K562 (cell line): ENCODE data around the gene SNX1. TPM values are rescaled to one million over a fixed set of nuclear protein-coding genes. Genes with fewer than 3 reads are reported as not detected.

ENCODE experiments used
- ATAC-seq: fragments of 200-7000 bp; cut with Tn5 transposase; 3 replicates; pipeline ENCODE4 v1.9.1; 2020; ENCODE audit warnings: moderate library complexity
- BruUV-seq: library from RNA; stranded (reverse); fragments of 400-500 nt; replicated peaks from 2 replicates; lab custom pipeline; 2021; lab: Mats Ljungman, UMichigan
- CTCF ChIA-PET: fragments of 300-600 bp; formaldehyde crosslinking; extraction: SDS; loops from one replicate; lab custom pipeline; 2021; ENCODE audit warnings: low intra/inter-chr PET ratio; lab: Yijun Ruan, JAX
- POLR2A ChIA-PET: fragments of 300-600, 350-650 bp; sonication (Branson Sonifier 250); formaldehyde crosslinking; extraction: SDS; loops from one replicate; lab custom pipeline; 2021; ENCODE audit warnings: antibody characterized with exemption, inconsistent platforms; lab: Yijun Ruan, JAX
- DNase-seq, 4 experiments: peaks; one replicate each; pipeline versions ENCODE4 v3.0.0 to v3.0.0-alpha.2; 2011 to 2018; ENCODE audit warnings: low spot score in 3 of 4, mixed read lengths in 3 of 4; ENCODE audit errors: extremely low read depth in 1 of 4
- FAIRE-seq: peaks from 2 replicates; lab custom pipeline; 2011; peaks lifted over from hg19 to GRCh38; lab: Jason Lieb, UNC
- H2AFZ ChIP-seq: 2 replicates; pipeline ENCODE4 v1.6.0; 2011; ENCODE audit warnings: low read depth, low read length, control low read depth, inconsistent platforms
- H3K27ac ChIP-seq: fragments of 200-600 bp; 3 replicates; pipeline ENCODE4 v1.8.0; 2011; ENCODE audit warnings: low read depth, mild to moderate bottlenecking, control low read depth, inconsistent platforms, low read length, moderate library complexity, mixed read lengths; ENCODE audit errors: extremely low read depth
- H3K27me3 ChIP-seq, 2 experiments: fragments of 300-600 bp in 1 of 2; 2 replicates in 1 of 2; 3 replicates in 1 of 2; pipeline versions ENCODE4 v1.6.0 to v1.8.0; 2011; ENCODE audit warnings: inconsistent platforms in 2 of 2, low read length in 2 of 2, mild to moderate bottlenecking in 1 of 2, mixed read lengths in 1 of 2, moderate library complexity in 1 of 2; ENCODE audit not compliant: control insufficient read depth in 2 of 2, insufficient read depth in 2 of 2
- H3K36me3 ChIP-seq: fragments of 300-600 bp; 3 replicates; pipeline ENCODE4 v1.8.0; 2011; ENCODE audit warnings: mild to moderate bottlenecking, low read length, inconsistent platforms; ENCODE audit not compliant: control insufficient read depth, insufficient read depth
- H3K4me1 ChIP-seq, 2 experiments: fragments of 200-600 bp in 1 of 2; replicated peaks in 1 of 2; 2 replicates in 1 of 2; 3 replicates in 1 of 2; pipeline versions ENCODE4 v1.5.1 to v1.8.0; 2011; ENCODE audit warnings: inconsistent platforms in 2 of 2, low read length in 2 of 2, mild to moderate bottlenecking in 1 of 2, mixed read lengths in 1 of 2, moderate library complexity in 1 of 2; ENCODE audit not compliant: control insufficient read depth in 2 of 2, insufficient read depth in 2 of 2
- H3K4me2 ChIP-seq: 2 replicates; pipeline ENCODE4 v1.6.1; 2011; ENCODE audit warnings: low read length, control low read depth, inconsistent platforms, mixed read lengths; ENCODE audit not compliant: insufficient read depth
- H3K4me3 ChIP-seq: fragments of 200-600 bp; sonication (generic), shearing (Covaris generic); 2 replicates; pipeline ENCODE4 v1.5.1; 2016; ENCODE audit warnings: control low read depth, inconsistent platforms
- H3K79me2 ChIP-seq: fragments of 200-600 bp; 3 replicates; pipeline ENCODE4 v1.8.0; 2011; ENCODE audit warnings: low read length, inconsistent platforms; ENCODE audit not compliant: control insufficient read depth, insufficient read depth
- H3K9ac ChIP-seq, 2 experiments: 2 replicates each; pipeline versions ENCODE4 v1.6.0 to v1.6.1; 2011; ENCODE audit warnings: low read depth in 2 of 2, low read length in 2 of 2, control low read depth in 1 of 2, inconsistent platforms in 1 of 2, mild to moderate bottlenecking in 1 of 2, mixed read lengths in 1 of 2; ENCODE audit not compliant: insufficient read depth in 1 of 2
- H3K9me1 ChIP-seq: one replicate; pipeline ENCODE4 v1.6.0; 2011; ENCODE audit warnings: inconsistent platforms, mild to moderate bottlenecking, low read length, moderate library complexity; ENCODE audit not compliant: control insufficient read depth, insufficient read depth
- H3K9me3 ChIP-seq: replicated peaks from 2 replicates; pipeline ENCODE4 v1.5.1; 2011; ENCODE audit warnings: low read depth, low read length, inconsistent platforms; ENCODE audit not compliant: control insufficient read depth, insufficient read depth
- H4K20me1 ChIP-seq: replicated peaks from 2 replicates; pipeline ENCODE4 v1.6.1; 2011; ENCODE audit warnings: low read length, inconsistent platforms, mixed read lengths; ENCODE audit not compliant: control insufficient read depth, insufficient read depth
- HNRNPH1 ChIP-seq: fragments of 200-400 bp; formaldehyde crosslinking; optimal IDR thresholded peaks from 2 replicates; pipeline ENCODE3; 2017; ENCODE audit warnings: low read depth, mild to moderate bottlenecking, low read length, moderate library complexity
- HNRNPLL ChIP-seq: fragments of 200-400 bp; formaldehyde crosslinking; IDR thresholded peaks from 2 replicates; pipeline ENCODE4 v1.6.1; 2017; ENCODE audit warnings: low read length, low read depth, mild to moderate bottlenecking; ENCODE audit not compliant: poor library complexity, severe bottlenecking
- KAT2B ChIP-seq: IDR thresholded peaks from one replicate; pipeline ENCODE4 v1.6.1; 2012; ENCODE audit warnings: low read depth, mild to moderate bottlenecking, control low read depth, inconsistent platforms, low read length, moderate library complexity
- MBD2 ChIP-seq: sonication (generic); IDR thresholded peaks from 2 replicates; pipeline ENCODE4 v1.6.1; 2016; ENCODE audit warnings: low read depth, borderline replicate concordance
- MEIS2 ChIP-seq: fragments of 450-650 bp; IDR thresholded peaks from 2 replicates; pipeline ENCODE4 v1.6.1; 2014; ENCODE audit warnings: mild to moderate bottlenecking; ENCODE audit not compliant: partially characterized antibody
- PBX2 ChIP-seq, 2 experiments: IDR thresholded peaks in 1 of 2; conservative IDR thresholded peaks in 1 of 2; 2 replicates each; pipeline ENCODE4 v1.6.1; 2016; ENCODE audit warnings: low read depth in 2 of 2, mild to moderate bottlenecking in 1 of 2, missing compliant biosample characterization in 1 of 2, missing genetic modification characterization in 1 of 2, moderate library complexity in 1 of 2
- POLR2A ChIP-seq: fragments of 450-650 bp; conservative IDR thresholded peaks from 2 replicates; pipeline ENCODE4 v1.6.1; 2016
- USF1 ChIP-seq: sonication (generic); formaldehyde crosslinking; IDR thresholded peaks from 2 replicates; pipeline ENCODE4 v1.9.0; 2022; ENCODE audit warnings: mild to moderate bottlenecking, missing genetic modification reagents
- ZNF316 ChIP-seq: fragments of 450-650 bp; IDR thresholded peaks from 2 replicates; pipeline ENCODE4 v1.6.1; 2016
- ZNF699 ChIP-seq: fragments of 250-450 bp; sonication (Bioruptor Pico); IDR thresholded peaks from 2 replicates; pipeline ENCODE4 v1.8.0; 2021; ENCODE audit warnings: mild to moderate bottlenecking, moderate library complexity; ENCODE audit not compliant: insufficient replicate concordance
- WGBS: fragments of 100-300 bp; shearing (Covaris generic); methylation state at CpG from one replicate; pipeline ENCODE4 v1.1.6; 2016; ENCODE audit warnings: low coverage, mixed read lengths; ENCODE audit not compliant: insufficient coverage; ENCODE audit errors: missing lambda C conversion rate; 5-methylcytosine and 5-hydroxymethylcytosine counted together
- in situ Hi-C: fragments of 300-500 bp; cut with MboI; formaldehyde crosslinking; loops from 4 replicates; pipeline ENCODE4 v1.15.0; 2018; ENCODE audit warnings: inconsistent platforms, mixed read lengths
- intact Hi-C: fragments of 100-400 bp; cut with micrococcal nuclease; formaldehyde crosslinking; loops from 2 replicates; pipeline ENCODE4 v1.14.2; 2022
- polyA plus RNA-seq, 8 experiments: library from polyadenylated mRNA; depleted of rRNA in 4 of 8; stranded (reverse) in 5 of 8; unstranded in 3 of 8; fragments of >200 nt; fragmentation: Nextera tagmentation in 2 of 8; fragmentation: Illumina TruSeq in 1 of 8; extraction: Ambion mirVana in 2 of 8; extraction: Trizol in 1 of 8; gene quantifications; 2 replicates each; pipeline versions ENCODE4 v1.2.1 to v1.2.3, GENCODE V29; 2011 to 2014; ENCODE audit warnings: inconsistent platforms in 1 of 8, missing spikeins in 1 of 8
- total RNA-seq, 7 experiments: library from RNA; depleted of rRNA in 6 of 7; stranded (reverse); fragments of >200 nt in 6 of 7; fragmentation: Illumina TruSeq in 2 of 7; extraction: Trizol in 2 of 7; gene quantifications; 2 replicates each; pipeline versions ENCODE4 v1.2.1 to v1.2.3, GENCODE V29; 2011 to 2021; ENCODE audit warnings: low replicate concordance in 1 of 7
- TF ChIP-seq, protein P1 (sequence below): sonication (generic); IDR thresholded peaks from 2 replicates; pipeline ENCODE4 v1.6.1; 2016
- TF ChIP-seq, protein P2 (sequence below), 2 experiments: fragments of 450-650 bp; conservative IDR thresholded peaks; 2 replicates each; pipeline ENCODE4 v1.6.1; 2017; ENCODE audit warnings: mild to moderate bottlenecking in 2 of 2, moderate library complexity in 2 of 2
- TF ChIP-seq, protein P3 (sequence below): fragments of 250-450 bp; sonication (Bioruptor Pico); IDR thresholded peaks from 2 replicates; pipeline ENCODE4 v1.4.0; 2020; ENCODE audit warnings: mild to moderate bottlenecking

Gene SNX1
- total and polyA plus RNA-seq, 9 of the 15 experiments (the other 6 are each of a cell fraction or from before 2014, with no cell fraction given), result 11.0 to 105 (median 59.9) TPM

DNA sequence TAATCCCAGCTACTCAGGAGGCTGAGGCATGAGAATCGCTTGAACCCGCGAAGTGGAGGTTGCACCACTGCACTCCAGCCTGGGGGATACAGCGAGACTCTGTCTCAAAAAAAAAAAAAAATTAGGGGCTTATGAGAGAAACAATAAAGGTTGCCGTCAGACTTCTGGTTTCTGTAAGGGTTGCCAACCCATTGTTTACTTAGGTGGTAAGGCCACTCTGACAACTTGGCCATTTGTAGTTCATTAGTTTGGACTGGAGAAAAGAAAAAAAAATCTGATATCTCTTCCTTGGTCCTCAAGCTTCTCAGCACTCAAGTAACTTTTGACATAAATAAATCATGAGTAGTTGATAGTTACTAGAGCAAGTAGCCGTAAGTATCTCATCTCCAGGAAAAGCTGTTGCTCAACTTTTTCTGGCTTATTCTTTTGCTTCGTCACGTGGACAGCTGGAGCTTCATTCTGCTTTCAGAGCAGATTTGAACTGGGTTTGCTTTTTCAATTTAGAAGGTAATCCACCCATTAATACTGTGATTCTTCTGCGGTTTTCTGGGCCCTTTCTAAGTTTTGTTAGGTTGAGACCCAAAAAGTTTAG is 9.4 kb downstream of the SNX1 start:
- Histone ChIP-seq H2AFZ (no peak overlapping the region), H3K4me2 (no peak overlapping the region), H3K36me3 (peaks cover 11% of the 10 kb centered on the region; the same call in 2 of the 3 replicates), H3K9me3 (no peaks in the 10 kb centered on the region), H3K27ac (peak overlapping the region; percentile 52; the same call in 1 of the 3 replicates), H4K20me1 (peaks cover 17% of the 10 kb centered on the region; the same call in 1 of the 2 replicates), H3K27me3 (no peaks in the 10 kb centered on the region), H3K9me1 (no peaks in the 10 kb centered on the region), H3K4me3 (no peak overlapping the region), H3K4me1 (peaks cover 9 to 16% of the 10 kb centered on the region in 2 experiments), H3K79me2 (peaks cover 96% of the 10 kb centered on the region), H3K9ac (no peak overlapping the region)
- ChIA-PET POLR2A (interaction anchor here (0.6 to 1.3 kb wide), 7 partner anchors 9 to 562 kb away, joined by 3 to 6 read pairs (median 3); partner anchors contain the start of genes CIAO2A and SNX1), CTCF (no interaction called here)
- in situ Hi-C loops (no loop called here), intact Hi-C loops (no loop called here)
- ATAC-seq, result peak; percentile 69
- peak; percentile 92 for FAIRE-seq
- WGBS, result 10% methylated on average over 5 of the region's 9 CpGs
- BruUV-seq, result no TSS peak
- DNase-seq, result peak in 2 of 4 experiments; percentile 22 to 53
- TF ChIP-seq, protein P1, sequence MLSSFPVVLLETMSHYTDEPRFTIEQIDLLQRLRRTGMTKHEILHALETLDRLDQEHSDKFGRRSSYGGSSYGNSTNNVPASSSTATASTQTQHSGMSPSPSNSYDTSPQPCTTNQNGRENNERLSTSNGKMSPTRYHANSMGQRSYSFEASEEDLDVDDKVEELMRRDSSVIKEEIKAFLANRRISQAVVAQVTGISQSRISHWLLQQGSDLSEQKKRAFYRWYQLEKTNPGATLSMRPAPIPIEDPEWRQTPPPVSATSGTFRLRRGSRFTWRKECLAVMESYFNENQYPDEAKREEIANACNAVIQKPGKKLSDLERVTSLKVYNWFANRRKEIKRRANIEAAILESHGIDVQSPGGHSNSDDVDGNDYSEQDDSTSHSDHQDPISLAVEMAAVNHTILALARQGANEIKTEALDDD, result peak; percentile 83
- TF ChIP-seq ZNF316 (0 out of 2 replicates have a peak, but pooled peaks have one; percentile 34), HNRNPLL (peak; percentile 45), ZNF699 (CRISPR knock-in tag) (no peak), KAT2B (no peak), USF1 (CRISPR knock-in tag) (peak; percentile 57; the same call in 1 of the 2 replicates), HNRNPH1 (no peak), MBD2 (no peak), MEIS2 (peak; percentile 96), PBX2 (CRISPR knock-in tag; IDR thresholded peaks at IDR 0.05; ENCODE audit: low read depth) (no peak), PBX2 (tag; conservative IDR thresholded peaks at IDR 0.05; ENCODE audit: low read depth) (peak; percentile 94), POLR2A (no peak)
- TF ChIP-seq, protein P2, sequence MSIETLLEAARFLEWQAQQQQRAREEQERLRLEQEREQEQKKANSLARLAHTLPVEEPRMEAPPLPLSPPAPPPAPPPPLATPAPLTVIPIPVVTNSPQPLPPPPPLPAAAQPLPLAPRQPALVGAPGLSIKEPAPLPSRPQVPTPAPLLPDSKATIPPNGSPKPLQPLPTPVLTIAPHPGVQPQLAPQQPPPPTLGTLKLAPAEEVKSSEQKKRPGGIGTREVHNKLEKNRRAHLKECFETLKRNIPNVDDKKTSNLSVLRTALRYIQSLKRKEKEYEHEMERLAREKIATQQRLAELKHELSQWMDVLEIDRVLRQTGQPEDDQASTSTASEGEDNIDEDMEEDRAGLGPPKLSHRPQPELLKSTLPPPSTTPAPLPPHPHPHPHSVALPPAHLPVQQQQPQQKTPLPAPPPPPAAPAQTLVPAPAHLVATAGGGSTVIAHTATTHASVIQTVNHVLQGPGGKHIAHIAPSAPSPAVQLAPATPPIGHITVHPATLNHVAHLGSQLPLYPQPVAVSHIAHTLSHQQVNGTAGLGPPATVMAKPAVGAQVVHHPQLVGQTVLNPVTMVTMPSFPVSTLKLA (conservative IDR thresholded peaks at IDR 0.05), result 0 out of 4 replicates have a peak, but pooled peaks of 1 of the 2 experiments have one; percentile 22
- TF ChIP-seq, protein P3, sequence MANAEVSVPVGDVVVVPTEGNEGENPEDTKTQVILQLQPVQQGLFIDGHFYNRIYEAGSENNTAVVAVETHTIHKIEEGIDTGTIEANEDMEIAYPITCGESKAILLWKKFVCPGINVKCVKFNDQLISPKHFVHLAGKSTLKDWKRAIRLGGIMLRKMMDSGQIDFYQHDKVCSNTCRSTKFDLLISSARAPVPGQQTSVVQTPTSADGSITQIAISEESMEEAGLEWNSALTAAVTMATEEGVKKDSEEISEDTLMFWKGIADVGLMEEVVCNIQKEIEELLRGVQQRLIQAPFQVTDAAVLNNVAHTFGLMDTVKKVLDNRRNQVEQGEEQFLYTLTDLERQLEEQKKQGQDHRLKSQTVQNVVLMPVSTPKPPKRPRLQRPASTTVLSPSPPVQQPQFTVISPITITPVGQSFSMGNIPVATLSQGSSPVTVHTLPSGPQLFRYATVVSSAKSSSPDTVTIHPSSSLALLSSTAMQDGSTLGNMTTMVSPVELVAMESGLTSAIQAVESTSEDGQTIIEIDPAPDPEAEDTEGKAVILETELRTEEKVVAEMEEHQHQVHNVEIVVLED (CRISPR knock-in tag), result no peak
